CD4-positive, alpha-beta T cell treated with Interleukin-6 at 100 ng/mL for 8 hours (primary cell): ENCODE measurements around the gene SP3.

Experiments used
- DNase-seq: peaks from one replicate; pipeline ENCODE4 v3.0.0-alpha.2; 2020; ENCODE audit warnings: mixed read lengths, low spot score

Gene SP3

DNA sequence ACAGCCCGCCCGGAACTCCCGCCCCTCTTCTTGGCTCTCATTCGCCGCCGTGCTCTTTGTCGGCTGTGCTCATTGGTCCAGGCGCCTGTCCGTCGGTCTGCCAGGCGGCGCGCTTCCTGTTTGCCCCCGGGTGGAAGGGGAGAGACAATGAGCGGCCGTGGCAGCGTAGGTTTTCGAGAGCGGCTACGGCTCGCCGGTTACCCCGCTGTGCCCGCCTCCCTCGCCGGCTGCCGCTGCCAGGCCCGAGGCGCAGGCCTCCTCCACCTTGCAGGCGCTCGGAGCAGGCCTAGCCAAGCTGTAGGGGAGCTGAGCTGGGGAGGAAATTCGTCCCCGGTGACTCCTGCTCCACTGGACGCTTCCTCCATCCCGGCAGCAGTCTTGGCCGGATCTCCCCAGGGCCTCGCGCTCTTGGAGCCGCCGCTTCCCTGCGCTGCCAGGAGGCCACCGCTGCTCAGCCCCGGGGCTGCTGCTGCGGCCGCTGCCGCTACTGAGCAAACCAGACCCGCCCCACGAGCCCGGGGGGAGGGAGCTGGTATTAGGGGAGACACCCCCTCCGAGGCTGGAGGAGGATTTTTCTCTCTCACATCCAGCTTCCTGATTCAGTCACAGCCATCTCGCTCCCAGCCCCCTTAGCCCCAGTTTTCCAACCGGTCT lies at the start of gene SP3:
SP3 (minus strand) TSS at position 2 of the 654 bp plus-strand sequence. CDS start 202 bp downstream, outside the sequence.
- peak; percentile 97 for DNase-seq

DNA sequence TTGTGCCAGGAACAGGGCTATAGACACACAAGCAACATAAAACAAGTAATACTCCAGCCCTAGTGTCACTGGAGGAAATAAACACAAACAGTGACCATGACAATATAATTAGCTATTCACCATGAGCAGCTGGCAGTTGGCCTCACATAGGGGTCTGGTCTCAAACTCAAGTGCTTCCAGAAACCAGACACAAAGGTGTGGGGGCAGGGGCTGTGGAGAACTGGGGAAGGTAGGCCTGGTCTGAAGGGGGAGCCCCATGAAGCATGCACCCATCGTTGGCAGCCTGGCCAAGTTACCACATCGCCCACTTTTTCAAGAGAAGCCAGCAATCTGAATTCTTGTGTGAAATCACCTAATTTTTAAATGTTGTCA lies 49.5 kb upstream of the SP3 start:
- no peak for DNase-seq

DNA sequence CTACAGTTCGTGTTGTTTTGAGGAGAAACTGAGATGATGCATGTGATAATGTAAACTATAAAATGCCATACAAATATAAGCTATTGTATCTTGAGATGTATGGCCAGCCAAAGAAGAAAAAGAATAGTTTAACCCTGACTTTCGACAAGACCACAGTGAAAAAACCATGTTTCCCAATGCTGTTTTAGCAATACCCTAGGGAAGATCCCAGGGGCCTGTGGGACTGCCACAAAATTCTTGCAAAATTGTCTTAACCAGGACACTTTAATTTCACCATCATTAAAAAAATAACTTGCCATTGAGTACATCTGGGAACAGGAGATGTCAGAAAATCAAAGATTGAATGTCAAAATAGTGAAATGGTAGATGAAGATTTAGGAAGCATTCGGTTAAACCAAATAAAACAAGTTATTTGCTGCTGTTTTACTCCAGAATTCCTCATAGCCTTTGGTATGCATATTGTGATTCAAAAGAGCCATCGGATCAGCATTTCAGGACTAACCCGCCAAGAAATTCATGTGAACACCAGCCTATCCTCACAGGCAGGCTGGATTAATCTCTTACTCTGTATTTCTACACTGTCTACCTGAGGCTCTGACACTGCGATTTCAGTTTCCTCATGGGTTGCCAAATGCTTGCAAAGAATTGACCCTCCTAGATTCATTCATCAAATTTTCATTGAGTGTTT lies 49.0 kb upstream of the SP3 start:
- no peak for DNase-seq

DNA sequence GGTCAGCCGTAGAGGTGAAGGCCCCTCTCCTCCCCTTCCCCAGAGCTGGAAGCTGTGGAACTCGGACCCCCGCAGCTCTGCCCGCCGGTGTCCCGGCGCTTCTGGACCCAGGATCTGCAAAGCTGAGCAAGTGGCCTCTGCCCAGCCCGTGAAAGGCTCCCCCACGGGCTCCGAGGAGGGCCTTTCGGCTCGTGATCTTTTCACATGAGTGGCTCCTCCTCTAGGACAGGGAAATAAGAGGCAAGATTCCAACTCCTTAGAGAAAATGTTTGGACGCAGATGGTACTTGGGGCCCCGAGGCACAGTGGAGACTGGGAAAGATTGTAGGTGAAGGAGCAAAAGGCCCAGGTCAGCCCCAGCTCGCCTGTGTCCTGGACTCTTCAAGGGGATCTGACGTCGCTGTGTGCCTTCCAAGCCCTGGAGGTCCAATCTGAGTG lies 48.2 kb upstream of the SP3 start:
- no peak for DNase-seq

DNA sequence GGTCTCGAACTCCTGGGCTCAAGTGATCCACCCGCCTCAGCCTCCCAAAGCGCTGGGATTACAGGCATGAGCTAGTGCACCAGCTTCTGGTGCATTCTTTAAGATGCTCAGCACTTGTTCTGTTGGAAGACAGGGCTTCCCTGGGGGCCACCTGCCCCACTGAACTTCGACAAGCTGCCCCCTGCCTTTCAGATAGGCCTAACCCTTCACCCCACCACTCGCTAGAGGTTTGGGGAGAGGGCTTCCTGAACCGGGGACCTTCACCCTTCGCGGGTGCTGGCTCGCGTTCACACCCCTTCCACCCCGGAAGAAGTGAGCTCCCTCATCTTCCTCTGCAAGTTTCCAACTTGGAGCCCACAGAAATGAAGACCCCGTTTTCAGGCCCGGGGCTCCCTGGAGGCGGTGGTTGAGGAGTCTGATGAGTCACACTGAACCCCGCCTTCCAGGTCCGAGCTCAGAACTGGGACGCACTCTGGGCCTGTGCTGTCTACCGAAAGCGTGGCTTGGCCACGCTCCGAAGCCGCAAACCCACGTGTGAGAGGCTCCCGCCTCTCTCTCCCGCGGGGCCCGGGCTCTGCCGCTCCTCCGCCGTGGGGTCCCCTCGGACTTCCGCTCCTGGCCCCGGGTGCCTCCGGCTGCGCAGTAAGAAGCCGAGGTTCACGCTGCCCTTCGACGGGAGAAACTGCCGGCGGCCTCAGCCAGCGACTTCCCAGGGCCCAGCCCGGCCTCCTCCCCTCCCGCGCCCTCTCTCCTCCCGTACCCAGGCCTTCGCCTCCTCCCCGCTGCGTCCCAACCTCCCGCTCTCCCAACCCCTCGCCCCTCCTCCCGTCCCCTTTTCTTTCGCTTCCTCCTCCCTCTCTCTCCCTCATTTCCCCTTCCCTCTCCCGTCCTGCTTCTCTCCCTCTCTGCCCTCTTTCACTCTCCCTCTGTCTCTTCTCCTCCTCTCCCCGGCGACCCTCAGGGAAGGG lies 47.5 kb upstream of the SP3 start:
- peak; percentile 15 for DNase-seq

DNA sequence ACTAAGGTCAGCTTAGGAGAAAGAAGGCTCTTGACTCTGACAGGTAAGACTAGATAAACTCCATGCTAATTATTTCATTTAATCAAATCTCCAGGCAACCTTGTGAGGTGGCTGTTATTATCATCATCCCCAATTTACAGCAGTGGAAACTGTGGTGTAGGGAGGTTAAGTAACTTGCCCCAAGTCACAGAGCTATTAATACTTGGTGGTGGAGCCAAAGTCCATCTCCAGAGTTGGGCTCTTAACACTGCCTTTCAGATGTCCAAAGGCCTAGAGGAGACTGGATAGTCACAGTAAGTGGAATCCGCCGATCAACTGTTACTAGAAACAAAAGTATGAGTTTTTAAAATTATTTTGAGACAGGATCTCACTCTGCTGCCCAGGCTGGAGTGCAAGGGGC lies 46.6 kb upstream of the SP3 start:
- no peak for DNase-seq

DNA sequence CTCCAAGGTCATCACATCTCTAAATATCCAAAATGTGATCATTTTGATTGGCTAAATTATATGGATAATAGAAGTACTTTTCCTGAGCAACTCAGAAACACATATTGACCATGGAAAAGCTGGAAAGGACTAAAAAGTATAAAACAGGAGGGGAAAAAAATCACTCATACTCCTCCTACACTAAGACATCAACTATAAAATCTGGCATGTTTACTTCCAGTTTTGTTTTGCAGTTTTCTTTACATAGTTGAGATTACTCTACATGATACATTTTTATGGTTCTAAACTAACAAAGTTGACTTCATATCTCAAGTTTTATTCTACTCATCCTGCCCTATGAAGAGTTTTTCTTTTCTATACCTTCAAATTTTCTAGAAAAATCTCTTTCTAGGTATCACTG lies 46.0 kb upstream of the SP3 start:
- no peak for DNase-seq

DNA sequence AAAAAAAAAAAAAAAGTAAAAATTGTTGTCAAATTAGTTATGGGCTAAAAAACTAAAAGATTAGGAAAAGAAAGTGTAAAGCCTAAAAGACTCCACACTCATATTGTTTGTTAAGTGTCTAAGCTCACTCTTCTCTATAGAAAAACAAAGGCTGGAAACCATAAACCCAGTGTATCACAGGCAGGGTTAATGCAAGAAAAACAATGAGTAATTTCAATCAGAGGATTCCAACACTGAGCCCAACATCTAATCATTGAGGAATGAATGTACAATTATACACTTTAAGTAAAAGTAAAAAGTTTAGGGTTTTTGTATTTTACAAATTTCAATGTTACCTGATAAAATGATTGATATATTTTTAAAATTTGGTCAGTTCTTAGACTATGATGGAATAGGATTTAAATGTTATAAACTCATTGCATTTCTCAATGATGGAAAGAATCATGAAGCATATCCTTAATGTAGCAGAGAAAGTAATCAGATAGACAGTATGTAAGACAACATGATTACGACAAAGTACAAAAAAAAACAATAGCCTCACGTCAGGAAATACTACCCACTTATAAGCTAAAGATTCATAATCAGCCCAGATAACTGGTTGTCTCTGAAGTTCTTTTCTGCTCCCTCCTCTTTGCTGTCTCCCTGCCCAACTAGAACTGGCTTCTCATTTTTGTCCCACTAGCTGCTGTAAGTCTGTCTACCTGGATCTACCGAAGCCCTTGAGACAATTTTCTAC lies 44.5 kb upstream of the SP3 start:
- no peak for DNase-seq

DNA sequence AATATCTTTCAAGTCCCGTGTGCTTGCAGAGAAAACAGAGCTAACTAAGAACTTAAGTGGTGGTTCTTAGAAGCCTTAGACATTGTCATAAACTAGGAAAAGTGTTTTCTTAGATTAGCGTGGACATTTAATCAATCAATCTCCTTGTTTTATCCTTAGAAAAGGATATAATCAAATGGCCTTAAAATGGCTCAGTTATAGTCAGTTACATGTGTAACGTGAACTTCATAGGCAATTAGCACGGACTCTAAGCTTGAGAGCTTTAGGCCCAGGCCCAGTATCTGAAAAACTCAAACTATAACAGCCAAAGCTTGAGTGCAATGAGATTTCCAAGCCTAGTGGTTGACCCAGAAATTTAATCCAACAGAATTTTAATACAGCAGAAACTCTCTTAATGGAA lies 43.5 kb upstream of the SP3 start:
- no peak for DNase-seq

DNA sequence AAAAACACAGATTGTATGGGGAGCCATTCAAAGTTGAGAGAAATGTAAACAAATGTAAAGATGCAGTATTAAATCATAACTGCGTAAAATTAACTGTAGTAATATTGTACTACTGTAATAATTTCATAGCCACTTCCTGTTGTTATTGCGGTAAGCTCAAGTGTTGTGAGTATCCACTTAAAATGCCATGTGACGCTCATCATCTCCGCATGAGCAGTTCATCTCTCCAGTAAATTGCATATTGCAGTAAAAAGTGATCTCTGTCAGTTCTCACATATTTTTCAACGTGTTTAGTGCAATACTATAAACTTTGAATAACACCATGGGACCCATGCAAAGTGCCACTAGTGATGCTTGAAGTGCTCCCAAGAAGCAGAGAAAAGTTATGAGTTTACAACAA lies 41.8 kb upstream of the SP3 start:
- DNase-seq = no peak

DNA sequence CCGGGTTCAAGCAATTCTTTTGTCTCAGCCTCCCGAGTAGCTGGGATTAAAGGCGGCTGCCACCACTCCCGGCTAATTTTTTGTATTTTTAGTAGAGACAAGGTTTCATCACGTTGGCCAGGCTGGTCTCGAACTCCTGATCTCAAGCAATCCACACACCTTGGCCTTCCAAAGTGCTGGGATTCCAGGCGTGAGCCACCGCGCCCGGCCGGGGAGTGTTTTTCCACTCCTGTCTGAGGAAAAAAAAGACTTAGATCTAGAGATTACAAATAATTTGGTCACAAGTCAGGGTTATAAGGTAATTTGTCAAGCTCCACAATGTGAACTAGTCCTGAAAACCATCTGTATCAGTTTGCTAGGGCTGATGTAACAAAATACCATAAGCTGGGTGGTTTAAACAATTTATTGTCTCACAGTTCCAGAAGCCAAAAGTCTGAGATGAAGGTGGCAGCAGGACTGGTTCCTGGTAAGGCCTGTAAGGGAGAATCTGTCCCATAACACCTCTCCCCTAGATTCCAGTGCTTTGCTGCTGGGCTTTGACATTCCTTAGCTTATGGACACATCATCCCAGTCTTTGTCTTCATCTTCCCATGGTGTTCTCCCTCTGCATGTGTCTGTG lies 40.7 kb upstream of the SP3 start:
- DNase-seq = no peak

DNA sequence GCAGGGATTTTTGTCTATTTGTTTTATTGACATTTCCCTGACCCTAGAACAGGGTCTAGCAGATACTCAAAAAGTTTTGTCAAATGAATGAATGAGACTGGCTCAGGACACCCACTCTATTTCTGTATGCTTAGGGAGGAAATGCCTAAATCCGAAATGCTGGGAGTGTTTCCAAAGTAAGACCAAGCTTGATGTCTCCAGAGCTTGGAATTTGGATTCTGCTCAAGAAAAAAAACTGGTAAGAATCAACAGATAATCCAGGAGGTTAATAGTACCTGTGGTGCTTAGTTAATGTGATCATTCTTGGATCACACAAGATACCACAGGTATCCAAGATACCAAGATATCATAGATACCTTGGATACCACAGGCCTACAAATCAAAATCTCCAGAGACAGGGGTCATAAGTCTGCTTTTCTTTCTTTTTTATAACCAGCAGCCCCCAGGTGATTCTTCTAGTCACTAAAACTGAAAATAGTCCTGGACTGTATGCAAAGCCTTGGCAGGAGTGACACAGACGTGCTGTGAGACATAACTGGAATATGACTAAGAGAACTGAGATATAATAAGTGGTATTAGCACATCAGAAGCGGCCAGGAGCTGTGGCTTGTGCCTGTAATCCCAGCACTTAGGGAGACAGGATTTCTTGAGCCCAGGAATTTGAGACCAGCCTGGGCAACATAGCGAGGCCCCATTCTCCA lies 39.9 kb upstream of the SP3 start:
- no peak for DNase-seq

DNA sequence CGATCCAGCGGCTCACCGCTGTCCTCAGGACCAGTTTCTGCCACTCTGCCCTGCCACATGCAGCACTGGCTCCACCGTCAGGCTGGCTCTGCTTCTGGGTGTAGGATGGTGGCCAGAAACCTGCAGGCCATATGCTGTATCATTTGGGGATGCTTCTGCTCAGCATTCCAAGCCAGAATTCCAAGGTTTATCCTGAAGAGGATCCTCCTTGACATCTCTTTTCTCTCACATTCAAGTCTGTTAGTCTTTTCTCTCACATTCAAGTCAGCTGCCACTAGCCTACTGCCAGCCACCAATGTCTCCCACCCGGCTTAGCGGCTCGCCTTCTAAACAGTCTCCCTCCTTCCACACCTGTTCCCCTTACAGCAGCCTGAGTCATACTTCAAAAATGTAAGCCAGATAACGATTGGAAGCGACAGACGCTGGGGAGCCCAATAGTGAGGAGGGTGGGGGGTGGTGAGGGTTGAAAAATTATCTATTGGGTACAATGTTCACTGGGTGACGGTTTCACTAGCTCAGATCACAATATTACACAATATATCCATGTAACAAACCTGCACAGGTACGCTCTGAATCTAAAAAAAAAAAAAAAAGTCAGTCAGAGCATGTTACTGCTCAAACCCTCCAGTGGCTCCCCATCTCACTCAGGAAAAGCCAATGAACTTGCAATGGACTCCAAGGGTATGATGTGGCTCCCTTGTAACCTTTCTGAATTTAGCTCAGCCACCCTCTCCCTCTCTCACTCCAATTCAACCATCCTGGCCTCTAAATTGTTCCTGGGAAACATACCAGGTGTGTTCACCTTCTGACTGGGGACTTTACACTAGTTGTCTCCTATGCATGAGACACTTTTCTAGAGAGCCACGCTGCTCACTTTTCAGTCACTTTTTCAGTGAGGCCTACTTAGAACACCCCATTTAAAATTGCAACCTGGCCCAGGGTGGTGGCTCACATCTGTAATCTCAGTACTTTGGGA lies 38.8 kb upstream of the SP3 start:
- no peak for DNase-seq

DNA sequence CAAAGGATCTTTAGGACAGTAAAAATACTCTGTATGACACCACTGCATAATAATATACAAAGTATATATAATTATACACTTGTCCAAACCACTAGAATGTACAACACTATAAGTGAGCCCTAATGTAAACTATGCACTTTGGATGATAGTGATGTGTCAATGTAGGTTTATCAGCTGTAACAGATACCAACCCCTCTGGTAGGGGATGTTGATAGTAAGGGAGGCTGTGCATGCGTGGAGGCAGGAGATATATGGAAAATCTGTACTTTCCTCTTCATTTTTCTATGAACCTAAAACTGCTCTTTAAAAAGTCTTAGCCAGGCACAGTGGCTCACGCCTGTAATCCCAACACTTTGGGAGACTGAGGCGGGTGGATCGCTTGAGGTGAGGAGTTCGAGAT lies 37.5 kb upstream of the SP3 start:
- no peak for DNase-seq

DNA sequence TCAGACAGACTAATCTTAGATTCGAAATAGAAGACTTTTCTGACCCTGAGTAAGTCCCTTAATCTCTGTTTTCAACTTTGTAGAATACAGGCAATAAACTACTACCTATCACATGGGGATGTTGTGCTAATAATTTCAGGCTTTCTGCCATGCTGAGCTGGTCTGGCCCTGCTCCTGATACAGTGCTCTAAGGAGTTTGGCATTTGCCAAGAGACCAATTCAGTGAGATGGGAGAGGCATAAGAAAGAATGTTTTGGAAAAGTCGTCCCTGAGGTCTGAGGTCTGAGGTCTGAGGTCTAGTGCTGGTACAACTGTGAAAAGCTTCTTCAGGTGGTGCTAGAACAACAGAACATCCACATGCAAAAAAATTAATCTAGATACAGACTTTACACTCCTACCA lies 35.9 kb upstream of the SP3 start:
- no peak for DNase-seq

DNA sequence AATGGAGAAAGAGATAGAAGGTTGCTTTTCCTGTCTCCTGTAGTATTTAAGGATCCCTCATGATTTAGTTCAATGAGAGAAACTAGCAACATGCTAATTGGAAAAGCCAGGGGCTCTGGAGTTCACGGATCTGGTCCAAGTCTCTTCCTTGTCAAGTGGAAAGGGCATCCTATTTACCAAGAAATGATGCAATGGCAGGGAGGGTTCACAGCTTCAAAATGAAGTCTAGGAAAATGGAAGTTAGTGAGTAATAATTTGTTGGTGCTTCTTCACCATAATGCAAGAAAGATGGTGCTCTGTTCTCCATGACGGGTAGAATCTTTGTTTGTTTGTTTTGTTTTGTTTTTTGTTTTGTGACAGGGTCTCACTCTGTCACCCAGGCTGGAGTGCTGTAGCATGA lies 34.6 kb upstream of the SP3 start:
- DNase-seq = no peak

DNA sequence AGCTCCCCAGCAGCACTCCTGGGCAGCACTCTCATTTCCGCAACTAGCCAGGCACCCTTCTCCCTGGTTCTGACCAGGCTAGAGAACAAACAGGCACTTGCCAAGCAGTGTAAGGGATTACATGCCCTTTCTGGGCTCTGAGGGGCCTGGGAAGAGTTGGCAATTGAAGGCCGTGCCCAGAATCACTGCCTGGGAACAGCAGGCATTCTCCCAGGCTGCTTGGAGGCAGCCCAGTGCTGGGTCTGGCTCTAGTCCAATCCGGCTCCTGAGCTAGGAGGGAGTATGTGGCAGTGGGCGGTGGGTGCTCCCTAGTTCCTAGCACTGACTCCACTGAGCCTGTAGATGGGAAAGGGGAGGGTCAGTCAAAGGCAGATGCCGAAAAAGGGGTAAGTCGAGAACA lies 34.1 kb upstream of the SP3 start:
- DNase-seq = no peak

DNA sequence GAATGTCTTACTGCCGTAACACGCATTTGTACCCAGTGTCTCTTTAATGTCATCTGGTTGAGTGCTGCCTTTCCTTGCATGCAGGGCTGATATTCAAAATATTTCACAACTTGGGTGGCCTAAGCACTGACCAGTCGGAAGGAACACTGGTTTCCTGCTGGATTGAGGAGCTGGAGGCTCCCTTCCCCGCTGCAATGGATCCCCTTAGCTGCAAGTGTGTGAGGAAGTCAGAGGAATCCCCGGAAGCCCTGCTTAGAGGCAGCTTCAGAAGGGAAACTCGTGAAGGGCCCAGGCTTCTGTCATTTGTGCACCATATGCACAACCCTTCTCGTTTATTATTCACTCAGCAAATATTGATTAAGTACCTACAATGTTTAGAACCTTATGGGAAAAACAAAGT lies 33.2 kb upstream of the SP3 start:
- DNase-seq = no peak

DNA sequence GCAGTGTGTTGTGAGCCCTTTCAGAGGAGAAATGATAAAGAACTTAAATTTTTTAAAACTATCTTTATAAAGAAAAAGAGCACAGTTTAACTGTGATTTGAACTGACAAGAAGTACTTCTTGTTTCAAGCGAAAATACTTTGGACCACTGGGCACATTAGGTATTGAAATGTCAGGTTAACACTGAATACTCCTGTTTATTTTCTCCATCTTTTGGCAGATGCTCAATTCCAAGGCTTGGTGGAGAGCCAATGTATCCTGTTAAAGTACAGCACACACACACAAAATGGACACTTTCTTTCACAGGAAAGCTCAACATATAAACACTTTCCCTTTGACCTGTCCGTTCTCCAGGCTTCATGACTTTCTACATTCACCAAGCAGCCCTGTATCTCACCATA lies 32.6 kb upstream of the SP3 start:
- DNase-seq = no peak

DNA sequence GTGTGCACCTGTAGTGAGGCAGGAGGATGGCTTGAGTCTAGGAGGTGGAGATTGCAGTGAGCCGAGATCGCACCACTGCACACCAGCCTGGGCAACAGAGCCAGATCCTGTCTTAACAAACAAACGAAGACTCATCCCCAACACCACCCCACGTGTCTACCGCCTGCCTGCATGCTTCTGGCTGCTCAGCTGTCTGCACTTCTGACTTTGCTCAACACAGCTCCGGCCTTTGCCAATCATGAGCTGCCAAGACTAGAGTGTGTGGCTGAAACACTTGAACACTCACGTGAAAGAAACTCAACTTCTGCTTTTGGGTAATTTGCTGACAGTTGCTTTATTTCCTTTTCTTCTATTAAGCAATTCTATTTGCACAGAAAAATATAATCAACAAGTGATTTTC lies 32.1 kb upstream of the SP3 start:
- no peak for DNase-seq
